GM18517 (cell line): ENCODE results near the gene UBTD1.
"Not testable (repeated sequence)": the region's sequence is repeated elsewhere in the genome, so short reads cannot be mapped to it uniquely, and the experiment has no call there.

ENCODE experiments used
- ATAC-seq: cut with Tn5 transposase; IDR thresholded peaks from one replicate; pipeline ENCODE4 v1.9.1; 2021; ENCODE audit warnings: mild to moderate bottlenecking, moderate library complexity; ENCODE audit not compliant: unreplicated experiment

Gene UBTD1

DNA sequence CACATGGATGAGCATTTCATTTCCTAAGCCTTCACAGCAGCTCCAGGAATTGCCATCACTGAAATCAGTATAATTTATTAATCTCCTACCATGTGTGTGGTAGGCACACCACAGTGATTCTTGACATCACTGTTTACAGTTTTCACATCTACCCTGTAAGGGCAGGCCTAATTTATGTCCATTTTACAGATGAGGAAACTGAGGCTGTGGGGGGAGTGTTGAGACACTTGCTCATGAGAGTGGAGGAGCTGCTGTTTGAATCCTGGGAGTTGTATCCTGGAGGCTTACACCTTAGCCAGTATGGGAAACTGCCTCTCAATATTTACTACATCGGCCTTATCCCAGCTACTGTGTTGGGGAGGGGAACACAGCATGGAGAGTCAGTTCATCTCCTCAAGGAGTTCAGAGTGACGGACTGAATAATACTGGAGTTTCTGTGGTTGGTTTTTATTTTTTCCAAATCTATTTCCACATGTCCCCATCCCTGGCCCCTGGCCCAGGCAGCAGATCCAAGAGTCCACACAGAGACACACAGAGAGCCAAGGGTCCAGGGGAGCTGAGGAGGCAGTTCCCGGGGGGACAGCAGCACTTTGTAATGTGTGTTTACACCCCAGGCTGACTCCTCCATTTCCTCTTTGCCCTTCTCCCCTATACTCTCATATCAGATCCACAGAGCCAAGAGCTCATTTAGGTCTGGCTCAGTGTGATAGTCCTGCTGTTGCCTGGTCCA is 13.2 kb downstream of the UBTD1 start:
- ATAC-seq: no peak

DNA sequence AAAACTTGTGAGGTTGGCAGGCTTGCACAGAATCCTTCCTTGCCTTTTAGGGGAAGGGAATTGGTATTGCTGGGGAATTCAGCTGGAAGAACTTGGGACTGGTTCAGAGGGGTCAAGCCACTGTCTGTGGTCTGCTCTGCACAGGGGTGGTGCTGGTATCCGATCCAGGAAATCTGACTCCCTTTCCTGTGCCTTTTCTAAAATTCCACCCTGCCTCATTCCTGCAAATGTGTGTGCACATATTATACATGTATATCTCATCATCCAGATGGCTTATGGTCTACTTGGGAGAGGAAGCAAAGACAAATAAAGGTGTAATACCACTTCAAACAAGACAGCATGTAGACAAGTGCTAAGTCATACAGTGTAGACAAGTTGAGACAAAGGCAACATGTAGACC is 14.3 kb downstream of the UBTD1 start:
- ATAC-seq: no peak

- ATAC-seq: no peak
Measured at GRCh38 chr10:97514344-97514743, 15.6 kb downstream of the UBTD1 start.

- no peak for ATAC-seq
Measured at GRCh38 chr10:97515271-97515978, 16.7 kb downstream of the UBTD1 start.

DNA sequence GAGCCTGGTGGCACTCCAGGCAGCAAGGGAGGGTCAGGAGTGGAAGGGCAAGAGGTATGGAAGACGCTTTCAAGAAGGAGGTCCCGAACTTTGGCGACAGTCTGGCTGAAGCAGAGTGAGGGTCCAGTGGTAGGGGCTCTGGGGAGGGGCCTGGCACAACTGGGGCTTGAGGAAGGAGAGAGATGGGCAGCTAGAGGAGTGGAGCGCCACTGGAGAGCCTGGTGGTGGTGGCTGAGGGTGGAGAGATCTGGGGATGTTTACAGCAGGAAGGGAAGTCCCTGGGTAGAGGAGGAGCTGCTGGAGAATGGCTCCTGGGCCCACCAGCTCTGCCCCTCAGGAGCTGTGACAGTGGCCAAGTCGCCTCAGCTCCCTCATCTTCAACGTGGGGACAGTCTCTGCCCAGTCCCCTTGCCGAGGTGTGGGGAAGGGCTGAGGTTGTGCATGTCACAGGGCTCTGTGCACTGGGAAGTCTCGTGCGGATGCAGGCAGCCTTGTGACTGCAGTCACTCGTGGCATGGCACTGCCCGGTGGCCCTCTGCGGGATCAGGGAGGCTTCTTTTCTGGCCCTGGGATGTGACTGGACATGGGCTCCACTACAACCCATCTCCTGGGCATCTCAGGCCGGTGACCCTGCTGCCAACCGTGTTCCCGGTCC is 18.5 kb downstream of the UBTD1 start:
- no peak for ATAC-seq

GRCh38 chr10:97517778-97518300 is 19.1 kb downstream of the UBTD1 start:
- no peak for ATAC-seq

- no peak for ATAC-seq
Measured at GRCh38 chr10:97518301-97519043, 19.7 kb downstream of the UBTD1 start.

GRCh38 chr10:97519342-97519741 is 20.6 kb downstream of the UBTD1 start:
- no peak for ATAC-seq

DNA sequence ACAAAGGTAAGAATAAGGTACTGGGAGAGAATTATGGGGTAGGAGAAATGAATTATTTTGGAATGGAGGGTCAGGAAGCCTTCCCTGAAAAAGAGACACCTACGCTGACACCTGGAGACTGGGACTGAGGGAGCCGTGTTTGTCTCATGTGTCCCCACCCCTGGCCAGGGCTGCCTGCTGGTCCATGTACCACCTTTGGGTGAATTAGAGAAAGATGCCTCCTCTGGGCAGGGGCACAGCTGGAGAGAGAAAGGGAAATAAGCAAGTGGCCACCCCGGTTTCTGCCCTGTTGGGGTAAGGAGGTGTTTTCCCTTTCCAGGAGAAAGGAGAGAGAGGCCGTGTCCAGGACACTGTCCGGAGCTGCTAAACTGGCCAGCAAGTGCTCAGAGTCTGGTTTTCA is 21.8 kb downstream of the UBTD1 start:
- ATAC-seq: no peak

DNA sequence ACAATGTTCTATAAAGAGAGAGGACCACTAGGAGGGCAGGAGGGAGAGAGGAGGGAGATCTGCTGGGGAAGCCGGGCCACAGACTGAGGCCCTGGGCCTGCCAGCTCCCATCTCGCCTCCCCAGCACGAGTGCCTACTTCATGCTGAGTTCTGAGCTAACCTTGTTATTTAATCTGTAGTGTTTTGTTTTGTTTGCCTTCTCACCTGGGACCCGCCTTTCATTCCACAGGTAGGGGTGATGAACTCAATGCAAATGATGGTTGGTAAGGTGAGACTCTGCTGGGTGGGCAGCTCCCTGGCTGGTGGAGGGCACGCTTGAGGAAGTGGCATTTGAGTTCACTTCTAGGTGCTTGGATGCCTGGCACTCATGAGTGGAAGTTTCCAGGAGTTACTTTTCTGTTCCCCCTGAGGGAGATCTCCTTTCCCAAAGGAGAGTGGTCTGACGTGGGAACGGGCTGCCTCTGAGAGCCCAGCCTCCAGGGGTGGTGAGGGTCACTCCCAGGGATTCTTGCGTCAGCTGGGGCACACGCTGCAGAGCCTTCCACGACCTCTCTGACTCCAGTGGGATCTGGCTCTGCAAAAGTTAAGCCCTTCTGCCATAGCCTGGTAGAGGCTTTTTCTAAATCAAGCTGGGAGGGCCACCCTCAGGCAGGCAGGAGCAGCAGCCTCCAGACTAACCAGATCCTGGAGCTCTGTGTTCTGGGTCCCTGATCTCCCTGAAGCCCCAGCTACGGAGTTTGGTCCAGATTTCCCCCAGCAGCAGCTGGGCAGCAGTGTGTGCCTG is 22.4 kb downstream of the UBTD1 start:
- no peak for ATAC-seq

GRCh38 chr10:97522071-97522470 is 23.3 kb downstream of the UBTD1 start:
- ATAC-seq: no peak

DNA sequence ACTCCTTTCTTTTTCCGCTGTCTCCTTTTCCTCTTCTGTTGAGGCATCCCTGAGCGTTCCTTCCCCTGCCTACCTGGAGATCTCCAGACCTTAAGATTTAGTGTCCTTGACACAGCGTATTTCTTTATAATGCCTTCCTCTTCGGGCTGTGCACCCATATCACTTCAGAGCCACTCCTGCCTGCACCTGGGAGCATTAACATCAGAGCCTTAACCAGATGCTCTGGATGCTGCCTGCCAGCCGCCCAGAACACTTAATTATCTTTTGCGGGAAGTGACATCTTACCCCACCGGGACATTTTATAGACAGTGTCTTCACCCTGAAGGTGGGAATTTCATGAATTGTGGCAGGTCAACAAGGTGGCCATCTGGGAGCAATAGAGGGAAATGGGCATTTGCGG is 24.2 kb downstream of the UBTD1 start:
- no peak for ATAC-seq

DNA sequence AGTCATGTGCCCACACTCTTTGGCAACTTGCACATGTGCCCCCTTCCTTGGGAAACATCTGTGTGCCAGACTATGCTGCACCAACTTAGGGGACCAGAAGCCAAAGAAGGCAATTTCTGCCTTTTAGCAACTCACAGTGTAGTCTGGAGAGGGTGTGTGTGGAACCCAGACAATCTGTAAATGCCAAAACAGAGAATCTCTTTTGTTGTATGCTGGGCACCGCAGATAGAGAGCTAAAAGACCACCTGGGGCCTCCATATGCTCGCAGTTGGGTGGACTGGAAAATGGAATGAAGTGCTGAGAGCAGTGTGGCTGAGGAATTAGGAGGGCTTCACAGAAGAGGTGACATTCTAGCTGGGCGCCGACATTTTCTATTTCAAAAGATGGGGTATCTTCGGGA is 26.4 kb downstream of the UBTD1 start:
- ATAC-seq: no peak

DNA sequence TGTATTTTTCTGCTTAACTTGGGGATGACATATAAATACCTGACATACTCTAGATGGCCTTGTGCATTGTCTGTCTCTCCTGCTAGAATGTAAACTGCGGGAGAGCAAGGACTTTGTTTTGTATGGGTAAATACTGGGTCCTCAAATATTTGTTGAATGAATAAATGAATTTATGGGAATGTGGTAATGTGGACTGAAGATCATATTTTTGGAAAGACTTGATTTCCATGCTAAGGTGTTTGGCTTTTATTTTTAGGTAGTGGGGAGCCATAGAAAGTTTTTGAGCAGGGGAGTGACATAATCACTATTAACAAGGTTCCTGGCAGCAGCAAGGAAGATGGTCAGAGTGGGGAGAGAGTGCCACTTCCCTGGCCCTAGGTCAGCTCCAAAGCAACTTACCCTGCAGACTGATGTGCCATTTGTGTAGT is 27.0 kb downstream of the UBTD1 start:
- no peak for ATAC-seq

DNA sequence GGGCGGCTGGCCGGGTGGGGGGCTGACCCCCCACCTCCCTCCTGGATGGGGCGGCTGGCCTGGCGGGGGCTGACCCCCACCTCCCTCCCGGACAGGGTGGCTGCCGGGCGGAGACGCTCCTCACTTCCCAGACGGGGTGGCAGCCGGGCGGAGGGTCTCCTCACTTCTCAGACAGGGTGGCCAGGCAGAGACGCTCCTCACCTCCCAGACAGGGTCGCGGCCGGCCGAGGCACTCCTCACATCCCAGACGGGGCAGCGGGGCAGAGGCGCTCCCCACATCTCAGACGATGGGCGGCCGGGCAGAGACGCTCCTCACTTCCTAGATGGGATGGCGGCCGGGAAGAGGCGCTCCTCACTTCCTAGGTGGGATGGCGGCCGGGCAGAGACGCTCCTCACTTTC is 30.2 kb downstream of the UBTD1 start:
- not testable (repeated sequence) for ATAC-seq

DNA sequence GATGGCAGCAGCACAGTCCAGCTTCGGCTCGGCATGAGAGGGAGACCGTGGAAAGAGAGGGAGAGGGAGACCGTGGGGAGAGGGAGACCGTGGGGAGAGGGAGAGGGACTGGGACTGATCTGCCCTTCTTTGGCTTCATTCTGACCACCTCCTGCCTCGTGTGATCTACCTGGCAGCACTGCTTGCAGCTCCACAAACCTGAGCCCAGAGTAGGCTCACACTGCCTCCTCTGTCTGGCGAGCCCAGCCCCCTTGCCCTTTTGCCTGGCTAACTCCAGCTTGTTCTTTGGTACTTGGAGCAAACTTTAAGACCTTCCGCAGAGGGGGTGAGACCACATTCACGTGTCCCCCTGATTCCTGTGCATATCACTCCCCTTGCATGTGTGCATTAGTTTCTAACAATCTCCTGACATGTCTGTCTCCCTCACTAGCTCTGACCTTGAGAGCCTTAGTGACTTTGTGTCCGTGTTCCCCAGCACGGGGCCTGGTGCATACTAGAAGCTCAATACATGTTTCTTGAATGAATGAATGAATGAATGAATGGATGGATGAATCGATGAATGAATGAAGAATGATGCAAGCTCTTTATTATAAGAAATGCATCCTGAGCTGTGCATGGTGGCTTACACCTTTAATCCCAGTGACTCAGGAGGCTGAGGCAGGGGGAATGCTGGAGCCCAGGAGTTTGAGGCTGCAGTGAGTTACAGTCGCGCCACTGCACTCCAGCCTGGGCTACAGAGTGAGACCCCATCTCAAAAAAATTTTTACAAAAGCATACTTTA is 31.2 kb downstream of the UBTD1 start:
- ATAC-seq: no peak

DNA sequence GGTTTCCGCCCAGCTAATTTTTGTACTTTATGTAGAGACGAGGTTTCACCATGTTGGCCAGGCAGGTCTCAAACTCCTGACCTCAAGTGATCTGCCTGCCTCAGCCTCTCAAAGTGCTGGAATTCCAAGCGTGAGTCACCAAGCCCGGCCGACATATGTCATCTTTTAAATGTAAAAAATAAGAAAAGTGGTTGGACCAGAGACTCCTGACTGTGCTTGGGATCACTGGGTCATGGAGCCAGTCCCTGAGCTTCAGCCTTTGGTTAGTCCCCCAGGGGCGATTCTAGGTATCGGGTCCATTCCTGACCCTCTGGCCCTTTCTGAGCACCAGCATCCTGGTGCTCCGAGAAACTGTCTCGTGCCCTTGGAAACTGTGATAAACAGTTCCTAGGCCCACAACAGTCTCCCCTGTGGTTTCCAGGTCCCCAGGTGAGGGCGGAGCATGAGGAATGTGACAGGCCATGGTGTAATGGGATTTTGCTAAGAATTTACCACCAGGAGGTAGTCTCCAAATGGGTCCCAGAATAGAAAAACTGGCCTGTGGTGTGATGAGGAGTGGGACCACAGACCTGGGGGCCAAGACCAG is 32.8 kb downstream of the UBTD1 start:
- no peak for ATAC-seq

GRCh38 chr10:97532935-97533671 is 34.4 kb downstream of the UBTD1 start:
- no peak for ATAC-seq

- ATAC-seq: no peak
Measured at GRCh38 chr10:97533888-97534287, 35.2 kb downstream of the UBTD1 start.
